Measurements from ENCODE around the gene USP34.
"Not testable (repeated sequence)": the region's sequence is repeated elsewhere in the genome, so short reads cannot be mapped to it uniquely, and the experiment has no call there.

USP34 gene

DNA sequence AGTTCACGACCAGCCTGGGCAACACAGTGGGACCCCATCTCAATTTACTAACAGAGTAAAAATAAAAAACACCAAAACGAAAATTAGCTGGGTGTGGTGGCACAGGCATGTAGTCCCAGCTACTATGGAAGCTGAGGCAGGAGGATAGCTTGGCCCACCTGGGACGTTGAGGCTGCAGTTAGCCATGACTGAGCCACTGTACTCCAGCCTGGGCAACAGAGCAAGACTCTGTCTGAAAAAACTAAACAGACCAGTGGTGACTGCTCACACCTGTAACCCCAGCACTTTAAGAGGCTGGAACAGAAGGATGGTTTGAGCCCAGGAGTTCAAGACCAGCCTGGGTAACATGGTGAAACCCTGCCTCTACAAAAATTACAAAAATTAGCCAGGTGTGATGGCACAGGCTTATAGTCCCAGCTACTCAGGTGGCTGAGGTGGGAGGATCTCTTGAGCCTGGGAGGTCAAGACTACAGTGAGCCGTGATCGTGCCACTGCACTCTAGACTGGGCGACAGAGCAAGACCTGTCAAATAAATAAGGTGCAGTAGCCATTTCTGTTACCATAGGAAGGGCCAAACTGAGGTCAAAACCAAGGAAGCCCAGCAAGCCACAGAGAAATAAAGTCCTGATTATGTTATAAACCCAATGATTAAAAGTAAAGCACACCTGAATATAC lies 14.0 kb downstream of the USP34 start:
- no peak for DNase-seq

- DNase-seq, result no peak
Measured at GRCh38 chr2:61456070-61456745, 14.7 kb downstream of the USP34 start.

GRCh38 chr2:61454972-61455371 lies 15.9 kb downstream of the USP34 start:
- not testable (repeated sequence) for DNase-seq

GRCh38 chr2:61454383-61454782 lies 16.5 kb downstream of the USP34 start:
- DNase-seq, result no peak

DNA sequence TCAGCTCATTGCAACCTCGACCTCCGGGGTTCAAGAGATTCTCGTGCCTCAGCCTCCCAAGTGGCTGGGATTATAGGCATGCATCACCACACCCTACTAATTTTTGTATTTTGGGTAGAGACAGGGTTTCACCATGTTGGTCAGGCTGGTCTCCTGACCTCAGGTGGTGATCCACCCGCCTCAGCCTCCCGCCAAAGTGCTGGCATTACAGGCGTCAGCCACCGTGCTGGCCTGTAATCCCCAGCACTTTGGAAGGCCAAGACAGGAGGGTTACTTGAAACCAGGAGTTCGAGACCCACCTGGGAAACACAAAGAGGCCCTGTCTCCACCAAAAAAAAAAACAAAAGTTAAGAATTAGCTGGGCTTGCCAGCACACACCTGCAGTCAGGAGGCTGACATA lies 18.5 kb downstream of the USP34 start:
- no peak for DNase-seq

- DNase-seq, result no peak
Measured at GRCh38 chr2:61451178-61451577, 19.7 kb downstream of the USP34 start.

DNA sequence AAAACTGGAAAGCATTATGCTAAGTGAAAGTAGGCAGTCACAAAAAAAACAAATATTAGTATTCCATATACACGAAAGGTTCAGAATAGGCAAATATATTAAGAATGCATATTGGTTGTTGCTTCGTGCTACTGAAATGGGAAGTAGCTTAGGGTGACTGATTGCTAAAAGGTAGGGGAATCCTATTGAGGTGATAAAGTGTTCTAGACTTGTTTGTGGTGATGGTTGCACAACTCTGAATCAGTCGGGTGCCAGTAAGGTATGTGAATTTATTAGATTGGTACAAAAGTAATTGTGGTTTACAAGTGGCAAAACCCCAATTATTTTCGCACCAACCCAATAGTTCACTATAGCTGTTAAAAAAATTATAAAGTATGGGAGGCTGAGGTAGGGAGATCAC lies 20.7 kb downstream of the USP34 start:
- DNase-seq, result no peak

- DNase-seq, result no peak
Measured at GRCh38 chr2:61448229-61448628, 22.7 kb downstream of the USP34 start.

GRCh38 chr2:61446971-61447370 lies 23.9 kb downstream of the USP34 start:
- DNase-seq, result not testable (repeated sequence)

DNA sequence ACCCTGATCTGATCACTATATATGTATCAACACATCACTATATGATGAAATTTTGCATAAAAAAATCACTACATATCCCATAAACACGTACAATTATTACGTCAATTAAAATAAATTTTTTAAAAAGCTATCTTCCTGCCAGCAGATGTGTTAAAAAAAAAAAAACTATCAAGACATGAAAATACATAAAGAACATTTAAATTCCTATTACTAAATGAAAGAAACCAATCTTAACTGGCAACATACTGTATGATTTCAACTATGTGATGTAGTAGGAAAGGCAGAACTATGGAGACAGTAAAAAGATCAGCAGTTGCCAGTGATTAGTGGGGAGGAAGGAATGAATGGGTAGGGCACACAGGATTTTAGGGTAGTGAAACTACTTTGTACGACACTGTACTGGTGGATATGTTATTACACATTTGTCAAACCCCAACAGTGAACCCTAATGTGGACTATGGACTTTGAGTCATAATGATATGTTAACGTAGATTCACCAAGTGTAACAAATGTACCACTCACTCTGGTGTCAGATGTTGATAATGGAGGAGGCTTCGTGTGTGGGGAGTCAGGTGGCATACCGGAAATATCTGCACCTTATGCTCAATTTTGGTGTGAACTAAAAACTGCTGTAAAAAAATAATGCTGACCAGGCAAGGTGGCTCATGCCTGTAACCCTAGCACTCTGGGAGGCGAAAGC lies 27.4 kb downstream of the USP34 start:
- DNase-seq, result no peak

DNA sequence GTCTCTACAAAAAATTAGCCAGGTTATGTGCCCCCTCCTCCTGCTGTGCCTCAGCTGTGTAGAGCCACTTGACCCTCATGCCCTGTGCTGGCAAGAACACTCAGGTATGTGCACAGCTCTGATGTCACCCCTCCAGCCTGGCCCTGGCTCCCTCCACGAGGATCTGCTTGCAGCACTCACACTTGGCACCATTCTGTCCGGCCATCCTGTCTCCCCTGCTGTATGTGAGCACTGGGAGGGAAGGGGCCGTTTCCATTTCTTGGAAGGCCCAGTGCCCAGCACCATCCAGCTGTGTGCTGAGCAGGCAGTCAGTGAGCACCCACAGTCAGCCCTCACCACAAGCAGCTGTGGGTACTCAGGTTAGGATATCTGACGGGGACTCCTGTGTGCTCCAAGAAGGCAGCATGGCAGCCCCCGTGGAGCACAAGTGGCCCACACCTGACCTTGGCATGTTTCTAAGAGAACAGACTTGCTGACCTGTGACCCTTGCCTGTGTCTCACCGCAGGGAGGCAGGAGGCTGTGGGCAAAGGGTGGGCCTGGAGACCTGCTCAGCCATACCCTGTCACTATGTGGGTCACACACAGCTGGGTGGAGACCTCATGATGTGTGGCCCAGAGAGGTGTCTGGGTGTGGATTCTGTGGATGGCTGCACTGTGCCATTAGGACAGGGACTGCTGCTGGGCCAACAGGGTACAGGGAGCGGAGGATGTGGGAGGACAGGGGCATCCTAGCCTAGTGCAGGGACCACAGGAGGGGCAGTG lies 31.5 kb downstream of the USP34 start:
- DNase-seq, result no peak

- no peak for DNase-seq
Measured at GRCh38 chr2:61438670-61439069, 32.2 kb downstream of the USP34 start.

- no peak for DNase-seq
Measured at GRCh38 chr2:61437170-61437569, 33.7 kb downstream of the USP34 start.

DNA sequence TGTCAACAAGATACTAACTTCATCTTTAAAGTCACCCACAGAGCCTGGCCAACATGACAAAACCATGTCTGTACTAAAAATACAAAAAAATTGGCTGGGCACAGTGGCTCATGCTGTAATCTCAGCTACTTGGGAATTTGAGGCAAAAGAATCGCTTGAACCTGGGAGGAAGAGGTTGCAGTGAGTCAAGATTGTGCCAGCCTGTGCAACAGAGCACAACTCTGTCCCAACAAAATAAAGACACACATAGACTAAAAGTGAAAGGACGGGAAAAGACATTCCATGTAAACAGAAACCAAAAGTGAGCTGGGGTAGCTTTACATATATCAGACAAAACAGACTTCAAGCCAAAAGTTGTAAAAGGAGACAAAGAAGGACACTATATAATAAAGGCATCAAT lies 34.8 kb downstream of the USP34 start:
- DNase-seq, result no peak

GRCh38 chr2:61435291-61435690 lies 35.6 kb downstream of the USP34 start:
- DNase-seq, result no peak

GRCh38 chr2:61434314-61434713 lies 36.6 kb downstream of the USP34 start:
- DNase-seq, result no peak

GRCh38 chr2:61433606-61434005 lies 37.3 kb downstream of the USP34 start:
- DNase-seq, result no peak

GRCh38 chr2:61432990-61433389 lies 37.9 kb downstream of the USP34 start:
- no peak for DNase-seq

- no peak for DNase-seq
Measured at GRCh38 chr2:61431345-61431744, 39.5 kb downstream of the USP34 start.

DNA sequence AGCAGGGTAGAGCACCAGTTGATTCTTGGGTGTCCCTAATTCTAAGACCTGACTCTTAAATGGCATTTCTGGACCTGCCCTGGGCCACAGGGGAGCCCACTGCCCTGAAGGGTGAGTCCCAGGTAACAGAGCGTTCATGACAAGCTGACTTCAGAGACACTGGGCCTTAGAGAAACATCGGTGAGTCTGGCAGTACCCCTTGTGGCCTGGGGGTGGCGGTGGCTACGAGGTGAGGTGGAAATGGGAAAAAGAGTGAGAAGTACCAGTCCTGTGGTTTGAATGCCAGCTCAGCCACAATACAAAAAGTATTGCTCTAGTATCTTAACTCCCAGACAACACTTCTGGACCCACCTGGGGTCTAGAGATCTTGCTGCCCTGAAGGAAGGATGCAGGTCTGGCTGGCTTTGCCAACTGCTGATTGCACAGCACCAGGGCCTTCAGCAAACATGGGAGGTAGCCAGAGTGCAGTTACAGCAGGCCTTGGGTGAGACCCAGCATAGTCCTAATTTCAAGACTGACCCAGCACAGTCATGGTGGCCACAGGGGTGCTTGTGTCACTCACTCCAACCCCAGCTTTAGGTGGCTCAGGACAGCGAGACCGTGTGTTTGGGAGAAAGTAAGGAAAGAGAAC lies 44.5 kb downstream of the USP34 start:
- DNase-seq, result peak; percentile 74

GRCh38 chr2:61425605-61426155 lies 45.2 kb downstream of the USP34 start:
- DNase-seq, result no peak

DNA sequence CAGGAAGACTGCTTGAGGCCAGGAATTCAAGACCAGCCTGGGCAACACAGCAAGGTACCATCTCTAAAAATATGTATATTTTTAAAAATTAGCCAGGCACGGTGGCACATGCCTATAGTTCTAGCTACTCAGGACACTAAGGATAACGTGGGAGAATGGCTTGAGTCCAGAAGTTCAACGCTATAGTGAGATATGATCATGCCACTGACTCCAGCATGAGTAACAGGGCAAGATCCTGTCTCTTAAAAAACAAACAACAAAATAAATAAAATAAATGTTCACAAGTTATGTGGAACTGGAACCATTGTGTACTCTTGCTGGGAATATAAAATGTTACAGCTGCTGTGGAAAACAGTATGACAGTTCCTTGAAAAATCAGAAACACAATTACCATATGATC lies 47.2 kb downstream of the USP34 start:
- DNase-seq, result no peak

- DNase-seq, result peak; percentile 36
Measured at GRCh38 chr2:61421611-61422010, 49.3 kb downstream of the USP34 start.
